Activated effector memory CD4-positive, alpha-beta T cell treated with Interleukin-2 at 50 U/mL for 16 hours (primary cell): Measurements from ENCODE around the gene ANKRD66.
"Not testable (repeated sequence)": the region's sequence is repeated elsewhere in the genome, so short reads cannot be mapped to it uniquely, and the experiment has no call there.

Experiments
- DNase-seq: peaks from one replicate; pipeline ENCODE4 v3.0.0-alpha.2; 2020

ANKRD66 gene

DNA sequence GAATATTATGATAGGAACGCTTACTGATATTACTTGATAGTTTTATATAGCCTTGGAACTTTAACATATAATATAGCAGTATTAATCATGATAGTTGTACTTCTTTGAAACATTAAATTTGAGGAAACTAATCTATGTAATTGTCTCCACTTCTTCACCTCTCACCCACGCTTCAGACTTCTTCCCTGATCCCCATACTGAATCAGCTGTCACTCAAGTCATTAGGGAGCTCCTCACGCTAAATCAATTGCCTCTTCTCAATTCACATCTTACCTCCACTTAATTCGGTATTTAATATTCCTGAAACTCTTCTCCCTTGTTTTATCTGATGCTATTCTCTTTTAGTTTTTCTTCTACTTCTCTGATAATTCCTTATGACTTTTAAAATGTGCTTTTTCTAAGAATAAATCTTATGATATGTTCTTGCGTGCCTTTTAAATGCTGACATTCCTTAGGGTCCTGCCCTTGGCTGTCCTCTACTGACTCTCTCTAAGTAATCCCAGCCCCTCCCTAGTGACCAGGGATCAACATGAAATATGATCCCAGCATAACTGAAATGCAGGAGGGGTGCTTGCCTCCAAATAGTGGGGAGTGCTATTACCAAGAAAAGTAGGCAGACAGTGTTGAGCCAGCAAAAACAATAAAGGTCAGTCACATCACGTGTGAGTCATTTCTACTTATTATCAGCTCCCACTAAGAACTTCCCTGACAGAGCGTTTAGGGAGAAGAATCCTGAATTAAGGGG lies 9.9 kb downstream of the ANKRD66 start:
- DNase-seq: no peak

DNA sequence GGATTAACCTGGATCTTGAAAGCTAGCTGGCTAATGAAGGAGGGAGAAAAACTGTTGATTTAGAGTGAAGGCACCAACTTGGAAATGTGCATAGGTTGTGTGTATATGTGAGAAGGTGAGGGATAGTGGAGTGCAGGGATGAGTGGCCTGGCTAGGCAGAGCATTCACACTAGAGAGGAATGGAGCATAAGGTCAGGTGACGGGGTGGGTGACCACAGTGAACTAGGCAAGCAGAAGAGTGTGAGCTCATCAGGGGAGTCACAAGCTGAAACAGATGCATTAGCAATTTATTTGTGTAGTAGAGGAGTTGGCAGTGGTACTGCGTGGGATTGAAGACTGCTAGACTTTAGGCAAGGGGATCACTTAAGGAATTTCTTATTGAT lies 10.5 kb downstream of the ANKRD66 start:
- DNase-seq: no peak

DNA sequence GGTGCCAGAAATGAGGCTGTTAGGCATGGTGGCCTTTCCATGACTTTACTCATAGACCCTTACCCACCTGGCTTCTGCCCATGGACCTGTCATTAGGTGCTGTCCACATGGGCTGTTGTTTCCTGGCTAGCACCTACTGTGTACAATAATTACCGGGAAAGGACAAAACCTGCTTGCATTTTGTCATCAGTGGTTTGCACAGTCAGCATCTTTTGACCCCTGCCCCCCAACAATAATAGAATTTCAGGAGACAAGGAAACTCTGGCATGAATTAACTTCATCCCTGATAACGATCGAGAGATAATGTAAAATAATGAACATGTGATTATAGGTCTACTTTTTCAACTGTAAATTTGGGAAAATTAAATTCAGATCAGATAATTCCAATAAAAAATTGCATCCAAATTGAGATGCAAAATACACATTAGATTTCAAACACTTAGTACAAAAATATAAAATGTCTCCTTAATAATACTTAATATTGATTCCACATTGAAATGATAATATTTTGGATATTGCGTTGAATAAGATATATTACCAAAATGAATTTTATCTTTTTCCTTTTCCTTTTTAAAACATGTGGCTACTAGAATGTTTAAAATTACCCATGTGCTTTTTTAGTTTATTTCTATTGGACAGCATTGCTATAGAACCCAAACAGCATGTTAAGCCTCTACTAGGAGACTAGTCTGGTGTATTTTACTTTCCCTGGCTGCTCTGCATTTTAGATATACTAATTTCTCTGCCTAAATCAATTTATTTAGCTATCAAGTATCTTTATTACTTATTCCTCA lies 12.4 kb downstream of the ANKRD66 start:
- no peak for DNase-seq

DNA sequence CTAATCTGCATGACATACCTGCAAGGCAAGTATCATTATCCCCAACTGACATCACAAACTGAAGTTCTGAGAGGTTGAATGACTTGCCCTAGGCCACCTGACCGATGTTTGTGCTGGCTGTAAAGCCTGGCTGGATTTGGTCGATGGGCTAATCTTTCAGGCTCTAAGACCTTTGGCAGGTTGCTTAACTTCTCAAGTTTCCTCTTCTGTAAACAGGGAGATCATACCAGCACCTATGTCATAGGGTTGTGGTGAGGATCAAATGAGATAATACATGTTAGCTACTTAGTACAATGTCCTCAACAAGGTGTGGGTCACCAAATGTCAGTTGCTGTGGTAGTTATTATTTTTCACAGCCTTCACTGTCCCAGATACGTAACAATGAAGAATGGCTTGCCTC lies 14.2 kb downstream of the ANKRD66 start:
- DNase-seq: no peak

DNA sequence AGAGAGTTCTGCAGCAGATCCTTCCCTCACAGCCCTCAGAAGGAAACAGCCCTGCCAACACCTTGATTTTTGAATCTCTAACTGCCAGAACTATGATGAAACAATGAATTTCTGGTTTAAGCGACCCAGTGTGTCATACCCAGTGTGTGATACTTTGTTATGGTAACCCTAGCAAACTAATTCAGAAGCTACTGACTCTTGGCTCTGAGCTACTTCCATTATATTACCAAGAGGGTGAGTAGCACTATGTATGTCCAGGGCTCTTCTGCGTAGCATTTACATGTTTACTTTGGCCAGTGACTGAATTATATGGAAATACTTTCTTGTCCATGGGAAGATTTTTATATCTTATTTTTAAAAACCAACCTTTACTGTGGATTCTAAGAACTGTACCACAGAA lies 16.7 kb downstream of the ANKRD66 start:
- no peak for DNase-seq

DNA sequence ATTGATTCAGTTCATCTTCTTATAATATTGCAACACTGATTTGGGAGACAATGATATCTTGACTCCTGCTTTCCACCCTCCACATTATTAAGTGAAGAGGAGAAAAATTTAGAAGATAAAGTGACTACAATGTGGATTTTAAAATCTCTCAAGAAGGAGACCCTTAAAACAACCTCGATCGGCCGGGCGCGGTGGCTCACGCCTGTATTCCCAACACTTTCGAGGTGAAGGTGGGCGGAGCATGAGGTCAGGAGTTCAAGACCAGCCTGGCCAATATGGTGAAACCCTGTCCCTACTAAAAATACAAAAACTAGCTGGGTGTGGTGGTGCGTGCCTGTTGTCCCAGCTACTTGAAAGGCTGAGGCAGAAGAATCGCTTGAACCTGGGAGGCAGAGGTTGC lies 17.5 kb downstream of the ANKRD66 start:
- not testable (repeated sequence) for DNase-seq

DNA sequence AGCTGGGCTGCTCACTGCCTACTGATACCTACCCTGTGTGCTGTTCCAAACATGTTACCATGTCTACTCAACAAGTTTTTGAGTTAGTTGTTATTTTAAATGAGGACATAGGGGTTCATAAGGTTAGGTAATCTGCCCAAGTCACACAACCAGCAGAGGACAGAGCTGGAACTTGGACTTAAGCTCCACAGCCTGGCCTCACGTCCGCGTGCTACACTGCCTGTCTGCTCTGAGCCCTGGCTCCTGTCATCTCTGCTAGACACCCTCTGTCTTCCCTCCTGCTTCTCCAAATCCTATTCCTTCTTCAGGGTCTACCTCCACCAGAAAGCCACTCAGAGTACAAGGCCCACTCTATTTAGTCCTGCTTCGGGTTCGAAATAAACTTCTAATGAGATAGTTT lies 18.2 kb downstream of the ANKRD66 start:
- no peak for DNase-seq

DNA sequence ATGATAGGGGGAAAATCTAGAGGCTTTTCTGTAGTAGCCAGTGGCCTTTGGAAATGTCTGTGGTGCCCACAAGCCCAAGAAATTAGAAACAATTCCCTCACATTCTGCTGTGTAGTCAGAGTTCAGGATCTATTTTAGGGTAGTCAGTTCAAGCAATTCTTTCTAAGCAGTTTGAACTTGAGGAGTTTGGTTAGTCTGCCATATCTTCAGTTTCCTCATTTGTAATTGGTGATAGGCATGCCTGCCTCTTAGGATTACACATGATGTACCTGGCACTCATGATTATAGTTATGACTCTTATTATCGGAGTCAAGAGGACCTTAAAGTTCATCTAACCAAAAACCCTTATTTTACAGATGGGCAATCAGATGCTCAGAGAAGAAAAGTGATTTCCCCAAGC lies 25.3 kb downstream of the ANKRD66 start:
- DNase-seq: no peak

DNA sequence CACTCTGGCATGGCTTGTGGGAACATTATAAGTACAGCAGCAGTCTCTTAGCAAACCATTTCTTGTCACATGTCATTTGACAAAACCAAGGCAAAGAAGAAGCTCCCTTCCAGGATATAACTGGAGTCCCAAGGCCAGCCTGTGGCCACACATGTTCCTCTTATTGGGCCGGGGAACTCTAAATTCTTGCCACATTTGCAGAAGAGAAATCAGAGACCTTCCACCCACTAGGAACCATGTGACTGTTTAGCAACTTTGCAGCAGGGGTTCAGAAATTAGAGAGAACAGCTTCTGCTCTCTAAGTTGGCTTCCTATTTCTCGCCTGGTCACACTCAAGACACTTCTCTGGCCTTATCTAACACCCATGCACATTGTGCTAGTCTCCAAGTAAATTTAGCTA lies 26.0 kb downstream of the ANKRD66 start:
- no peak for DNase-seq

DNA sequence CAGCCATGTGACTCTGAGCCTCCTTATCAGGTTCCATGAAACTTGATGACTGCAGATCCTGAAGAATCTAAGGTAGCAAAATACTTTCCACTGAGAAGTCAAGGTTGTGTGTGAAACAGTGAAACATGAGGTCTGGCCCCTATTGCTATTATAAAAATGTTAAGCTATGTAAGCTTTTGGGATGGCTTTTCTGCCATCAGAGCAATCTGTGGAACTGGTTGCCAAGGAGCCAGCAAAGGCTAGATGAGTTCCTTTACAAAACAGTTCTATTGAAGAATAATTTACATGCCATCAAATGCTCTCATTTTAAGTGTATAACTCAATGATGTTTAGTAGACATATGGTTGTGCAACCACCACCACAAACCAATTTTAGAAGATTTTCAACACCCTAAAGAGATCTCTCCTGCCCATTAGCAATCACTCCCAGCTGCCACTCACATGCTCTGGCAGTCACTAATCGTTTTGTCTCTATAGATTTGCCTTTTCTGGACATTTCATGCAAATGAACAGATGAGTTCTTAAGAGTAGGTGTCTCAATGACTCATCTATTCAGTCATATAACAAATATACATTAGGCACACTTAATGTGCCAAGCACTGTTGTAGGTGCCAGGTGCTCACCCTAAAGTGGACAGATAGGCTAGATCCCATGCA lies 26.6 kb downstream of the ANKRD66 start:
- DNase-seq: no peak

DNA sequence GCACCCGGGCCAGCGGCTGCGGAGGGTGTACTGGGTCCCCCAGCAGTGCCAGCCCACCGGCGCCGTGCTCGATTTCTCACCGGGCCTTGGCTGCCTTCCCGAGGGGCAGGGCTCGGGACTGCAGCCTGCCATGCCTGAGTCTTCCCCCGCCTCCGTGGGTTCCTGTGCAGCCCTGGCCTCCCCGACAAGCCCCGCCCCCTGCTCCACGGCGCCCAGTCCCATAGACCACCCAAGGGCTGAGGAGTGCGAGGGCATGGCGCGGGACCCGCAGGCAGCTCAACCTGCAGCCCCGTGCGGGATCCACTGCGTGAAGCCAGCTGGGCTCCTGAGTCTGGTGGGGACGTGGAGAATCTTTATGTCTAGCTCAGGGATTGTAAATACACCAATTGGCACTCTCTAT lies 28.0 kb downstream of the ANKRD66 start:
- DNase-seq: not testable (repeated sequence)

DNA sequence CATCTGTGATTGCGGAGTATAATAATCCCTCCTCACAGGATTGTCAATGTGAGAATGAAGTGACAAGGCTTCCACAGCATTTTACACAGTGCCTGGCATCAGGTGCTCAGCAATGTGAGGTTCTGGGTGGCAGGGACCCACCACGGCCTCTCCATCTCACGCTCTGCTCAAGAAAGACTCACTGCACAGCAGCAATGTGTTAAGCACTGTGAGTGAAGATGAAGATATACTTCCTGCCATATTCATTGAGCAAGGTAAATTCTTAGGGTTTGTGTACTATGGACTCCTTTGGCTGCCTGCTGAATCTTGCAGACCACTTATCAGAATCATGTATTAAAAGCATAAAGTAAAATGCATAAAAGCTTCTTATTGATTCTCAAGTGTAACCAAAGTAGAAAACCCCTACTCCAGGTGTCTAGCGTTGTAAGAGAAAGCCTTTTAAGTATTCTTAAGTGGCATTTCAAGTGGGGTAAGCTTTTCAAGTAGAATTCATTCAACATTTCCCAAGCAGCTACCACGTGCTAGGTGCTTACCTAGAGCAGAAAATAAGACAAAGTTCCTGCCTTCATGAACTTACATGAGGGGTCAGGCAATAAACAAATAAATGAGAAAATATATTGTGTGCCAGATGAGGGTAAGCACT lies 29.5 kb downstream of the ANKRD66 start:
- DNase-seq: no peak

DNA sequence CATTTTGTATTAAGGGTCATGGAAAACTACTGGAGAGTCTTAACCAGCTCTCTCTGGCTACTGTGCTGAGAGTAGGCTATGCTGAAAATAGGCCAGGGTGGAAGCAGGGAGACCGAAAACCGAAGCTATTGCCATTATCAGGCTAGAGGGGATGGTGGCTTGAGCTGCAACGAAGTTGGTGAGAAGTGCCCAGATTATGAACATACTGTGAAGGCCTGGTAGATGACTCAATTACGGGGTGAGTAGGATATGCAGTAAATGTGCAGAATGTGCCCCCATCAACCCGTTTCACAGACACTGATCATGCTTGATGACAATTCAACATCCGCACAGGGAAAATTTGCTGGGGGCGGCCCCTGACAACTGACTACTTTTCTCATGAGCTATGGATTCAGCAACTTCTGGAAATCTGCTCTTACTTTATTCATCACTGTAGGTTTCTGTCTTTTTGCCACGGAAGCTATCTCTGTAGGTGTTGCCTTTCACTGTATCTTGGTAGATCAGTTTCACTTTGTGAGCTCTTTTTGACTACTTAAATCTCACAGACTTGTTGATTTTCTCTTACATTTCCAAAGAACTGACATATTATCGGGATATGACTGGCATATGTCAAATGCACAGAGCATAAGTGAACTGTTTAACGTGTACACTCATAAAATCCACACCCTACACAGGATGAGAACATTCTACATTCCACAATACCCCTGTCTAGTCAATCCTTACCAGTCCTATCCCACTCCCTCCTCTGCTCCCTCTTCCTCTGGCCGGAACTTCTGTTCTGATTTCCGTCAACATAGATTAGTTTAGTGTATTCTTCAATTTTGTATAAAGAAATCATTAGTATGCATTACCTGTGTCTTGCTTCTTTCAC lies 31.0 kb downstream of the ANKRD66 start:
- no peak for DNase-seq

DNA sequence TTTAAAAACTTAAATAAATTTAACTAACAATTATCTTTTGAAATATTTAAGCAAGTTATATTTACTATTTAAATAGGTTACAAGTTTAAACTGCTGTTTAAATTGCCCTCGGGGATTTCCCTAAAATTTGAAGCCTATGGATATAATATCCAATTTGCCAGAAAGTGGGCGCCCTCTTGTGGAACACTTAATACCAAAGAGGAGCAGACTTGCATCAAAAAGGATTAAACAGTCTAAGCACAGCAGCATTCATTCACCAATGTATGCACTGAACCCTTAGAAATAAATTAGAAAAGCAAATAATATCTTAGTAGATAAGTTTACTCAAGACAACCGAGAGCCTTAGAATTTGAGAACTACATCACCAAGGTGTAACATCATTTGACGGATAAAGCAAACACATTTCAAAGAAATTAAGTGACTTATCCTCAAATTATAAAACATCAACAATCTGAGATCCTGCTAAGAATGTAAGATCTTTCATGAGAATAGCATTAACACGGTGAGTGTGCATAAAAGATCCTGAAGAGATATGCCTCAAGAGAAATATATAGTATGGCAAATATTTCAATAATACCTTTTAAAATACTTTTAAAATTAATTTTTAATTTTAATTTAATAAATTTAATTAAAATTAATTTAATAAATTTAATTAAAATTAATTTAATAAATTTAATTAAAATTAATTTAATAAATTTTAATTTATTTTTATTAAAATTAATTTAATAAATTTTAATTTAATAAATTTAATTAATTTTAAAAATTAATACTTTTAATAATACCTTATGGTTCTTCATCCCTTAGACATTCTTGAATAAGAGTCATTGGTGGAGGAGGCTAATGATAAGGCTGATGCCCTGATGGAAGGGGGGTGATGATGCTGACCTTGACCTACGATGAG lies 35.0 kb downstream of the ANKRD66 start:
- no peak for DNase-seq

DNA sequence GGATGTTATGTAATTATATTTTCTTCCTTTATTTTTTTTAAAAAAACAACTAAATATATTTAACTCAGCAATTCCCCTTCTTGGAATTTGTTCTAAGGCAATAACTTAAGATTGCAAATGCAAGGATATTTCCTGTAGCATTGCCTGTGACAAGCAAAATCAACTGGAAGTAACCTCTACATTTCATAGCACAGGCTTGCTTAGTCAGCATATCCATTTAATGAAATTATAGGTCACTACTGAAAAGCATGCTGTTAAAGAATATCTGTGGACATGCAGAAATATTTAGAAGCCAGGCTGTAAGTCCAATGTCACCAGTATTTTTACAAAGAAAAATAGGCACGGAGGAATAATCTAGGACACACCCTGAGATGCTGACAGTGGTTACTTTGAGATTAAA lies 37.8 kb downstream of the ANKRD66 start:
- DNase-seq: no peak

DNA sequence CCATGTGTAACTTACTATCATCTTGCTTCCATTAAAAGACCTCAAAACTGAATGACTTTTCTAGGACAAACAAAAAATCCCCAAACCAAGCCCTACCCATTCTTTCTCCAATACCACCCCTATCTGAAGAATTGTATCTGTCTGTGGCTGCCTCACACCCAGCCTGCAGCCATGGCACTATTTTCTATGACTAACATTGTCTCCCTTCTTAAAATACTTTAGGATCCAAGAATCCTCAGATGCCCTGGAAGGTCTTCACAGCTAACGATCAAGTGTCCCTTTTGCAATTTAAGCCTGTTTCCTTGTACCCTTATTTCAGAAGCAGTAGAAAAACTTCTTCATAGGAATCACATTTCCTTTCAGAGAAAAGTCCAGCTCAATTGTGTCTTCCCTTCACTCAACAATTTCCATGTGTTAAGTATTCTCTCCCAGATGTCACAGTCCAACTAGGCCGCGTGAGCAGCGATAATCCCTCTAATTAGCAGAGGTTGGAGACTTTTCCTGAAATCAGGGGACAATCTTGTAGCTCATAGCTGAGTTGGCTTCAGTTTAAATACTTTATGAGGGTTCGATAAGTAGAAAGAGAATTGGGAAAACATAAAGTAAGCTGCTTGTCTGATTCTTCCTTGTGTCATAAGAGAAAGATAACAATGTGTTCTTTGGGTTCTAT lies 41.3 kb downstream of the ANKRD66 start:
- DNase-seq: no peak

DNA sequence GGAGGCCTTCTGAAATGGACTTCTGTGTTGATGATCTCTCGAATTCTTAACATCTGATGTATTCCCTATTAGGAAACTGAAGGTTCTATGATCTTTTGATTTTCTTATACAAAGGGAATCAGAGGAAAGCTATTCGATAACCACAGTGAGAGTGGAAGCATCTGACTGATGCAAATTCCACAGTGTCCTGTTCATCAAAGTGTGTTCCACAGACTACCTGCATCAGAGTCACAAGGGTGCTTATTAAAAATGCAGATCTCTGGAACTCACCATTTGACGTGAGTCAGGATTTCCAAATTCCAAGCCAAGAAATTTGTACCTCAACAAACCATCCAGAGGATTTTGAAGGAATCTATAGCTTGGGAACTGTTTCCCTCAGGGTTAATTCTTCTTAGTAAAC lies 42.1 kb downstream of the ANKRD66 start:
- DNase-seq: no peak

DNA sequence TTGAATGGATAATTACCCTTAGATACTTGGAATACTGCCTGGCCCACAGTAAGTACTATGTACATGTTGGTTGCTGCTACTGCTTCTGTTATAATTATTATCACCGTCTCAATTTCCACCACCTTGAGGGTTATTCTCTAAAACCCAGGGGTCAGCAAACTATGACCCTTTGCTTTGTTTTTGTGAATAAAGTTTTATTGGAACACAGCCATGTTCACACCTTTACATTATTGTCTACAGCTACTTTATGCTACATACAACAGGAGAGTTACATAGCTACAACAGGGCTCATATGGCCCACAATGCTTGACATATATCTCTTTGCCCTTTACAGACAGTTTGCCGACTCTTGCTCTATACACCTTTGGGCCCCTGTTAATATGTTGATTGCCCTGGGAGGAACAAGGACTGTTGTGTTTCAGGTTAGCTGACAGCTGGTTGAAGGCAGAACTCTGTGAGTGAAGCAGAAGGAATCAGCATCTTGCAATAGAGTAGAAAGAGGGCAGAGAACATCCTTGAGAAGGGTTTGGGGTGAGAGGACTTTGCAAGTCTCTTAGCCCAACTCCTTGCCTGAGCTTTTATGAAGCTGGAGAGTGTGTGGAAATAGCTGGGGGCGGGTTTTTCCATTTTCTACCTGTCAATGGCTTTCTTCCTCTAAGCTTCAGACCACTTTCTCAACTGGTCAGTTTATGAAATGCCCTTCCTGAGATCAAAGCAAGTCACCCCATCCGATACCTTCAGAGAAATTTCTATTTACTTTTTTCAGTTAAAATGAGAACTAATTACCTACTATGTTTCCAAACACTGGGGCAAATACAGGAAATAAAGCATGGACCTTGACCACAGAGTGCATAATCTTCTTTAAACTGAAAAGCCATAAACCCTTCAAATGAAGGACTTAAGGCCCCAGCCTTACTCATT lies 43.0 kb downstream of the ANKRD66 start:
- no peak for DNase-seq

DNA sequence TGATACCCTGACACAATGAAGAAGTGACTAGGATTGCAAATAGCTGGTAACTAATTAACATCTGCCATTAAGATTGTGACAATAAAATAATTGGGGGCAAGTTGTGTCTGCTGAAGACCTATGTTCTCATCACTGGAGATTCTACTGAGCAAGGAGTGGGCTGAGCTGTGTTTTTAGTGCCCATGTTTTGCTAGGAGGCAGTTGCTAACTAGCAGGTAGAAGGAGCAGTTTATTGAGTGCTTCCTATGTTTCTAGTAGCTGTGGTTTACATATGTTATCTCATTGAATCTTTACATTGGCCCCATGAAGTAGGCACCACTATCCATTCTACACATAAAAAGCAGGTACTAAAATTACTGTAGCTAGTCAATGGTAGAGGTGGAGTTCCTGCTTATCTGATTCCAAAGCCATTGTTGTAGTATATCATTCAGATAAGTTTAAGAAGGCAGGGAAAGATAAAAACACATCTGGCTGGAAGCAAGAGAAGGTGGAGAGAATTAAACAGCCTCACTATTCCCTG lies 43.7 kb downstream of the ANKRD66 start:
- no peak for DNase-seq
